GM12878 (cell line): ENCODE measurements around the gene ANKRD33B.

Experiments used
- CTCF ChIP-seq, 3 experiments: IDR thresholded peaks in 2 of 3; conservative IDR thresholded peaks in 1 of 3; 2 replicates each; pipeline ENCODE4 v1.5.1; 2011; ENCODE audit warnings: low read depth in 3 of 3, low read length in 3 of 3, mild to moderate bottlenecking in 3 of 3, control low read depth in 2 of 3, moderate library complexity in 2 of 3, inconsistent platforms in 1 of 3, mixed read lengths in 1 of 3; ENCODE audit not compliant: control insufficient read depth in 2 of 3, insufficient read depth in 1 of 3; ENCODE audit errors: extremely low read depth in 1 of 3
- KDM1A ChIP-seq: fragments of 200-600 bp; sonication (generic); IDR thresholded peaks from 2 replicates; pipeline ENCODE4 v1.6.1; 2016; ENCODE audit warnings: borderline replicate concordance
- POLR2A ChIP-seq: IDR thresholded peaks from 2 replicates; pipeline ENCODE4 v1.6.1; 2011; ENCODE audit warnings: low read depth, mild to moderate bottlenecking, low read length
- RAD51 ChIP-seq: fragments of 450-650 bp; IDR thresholded peaks from 2 replicates; pipeline ENCODE4 v1.6.1; 2016; ENCODE audit warnings: moderate library complexity, mild to moderate bottlenecking, inconsistent platforms
- TF ChIP-seq, protein P1 (sequence below): IDR thresholded peaks from 2 replicates; pipeline ENCODE4 v1.6.1; 2011; ENCODE audit warnings: mild to moderate bottlenecking, low read depth, low read length, moderate library complexity; ENCODE audit not compliant: insufficient replicate concordance

DNA sequence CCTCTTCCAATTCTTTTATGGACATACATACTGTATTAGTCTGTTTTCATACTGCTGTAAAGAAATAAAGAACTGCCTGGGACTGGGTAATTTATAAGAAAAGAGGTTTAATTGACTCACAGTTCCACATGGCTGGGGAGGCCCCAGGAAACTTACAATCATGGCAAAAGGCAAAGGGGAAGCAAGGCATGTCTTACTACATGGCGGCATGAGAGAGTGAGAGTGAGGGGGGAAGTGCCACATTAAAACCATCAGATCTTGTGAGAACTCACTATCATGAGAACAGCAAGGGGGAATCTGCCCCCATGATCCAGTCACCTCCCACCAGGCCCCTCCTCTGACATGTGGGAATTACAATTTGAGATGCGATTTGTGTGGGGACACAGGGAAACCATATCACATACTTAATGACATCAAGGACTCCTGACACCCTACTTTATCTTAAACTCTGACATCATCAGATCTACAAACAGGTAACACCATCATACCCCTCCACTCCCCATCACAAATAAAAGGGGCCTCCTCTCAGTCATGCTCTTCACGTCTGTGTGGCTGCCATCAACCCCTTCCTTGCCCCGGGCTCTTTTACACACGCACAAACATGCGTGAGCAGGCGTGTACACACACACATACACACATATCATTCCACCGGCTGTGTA lies 9.7 kb downstream of the ANKRD33B start:
- no peak for TF ChIP-seq POLR2A
- TF ChIP-seq CTCF (IDR thresholded peaks at IDR 0.05 in 2 of 3, conservative IDR thresholded peaks at IDR 0.05 in 1 of 3; ENCODE audit: control insufficient read depth in 2 of 3, extremely low read depth in 1 of 3, insufficient read depth in 1 of 3, low read depth in 3 of 3, low read length in 3 of 3), result no peak
- no peak for TF ChIP-seq RAD51
- TF ChIP-seq, protein P1, sequence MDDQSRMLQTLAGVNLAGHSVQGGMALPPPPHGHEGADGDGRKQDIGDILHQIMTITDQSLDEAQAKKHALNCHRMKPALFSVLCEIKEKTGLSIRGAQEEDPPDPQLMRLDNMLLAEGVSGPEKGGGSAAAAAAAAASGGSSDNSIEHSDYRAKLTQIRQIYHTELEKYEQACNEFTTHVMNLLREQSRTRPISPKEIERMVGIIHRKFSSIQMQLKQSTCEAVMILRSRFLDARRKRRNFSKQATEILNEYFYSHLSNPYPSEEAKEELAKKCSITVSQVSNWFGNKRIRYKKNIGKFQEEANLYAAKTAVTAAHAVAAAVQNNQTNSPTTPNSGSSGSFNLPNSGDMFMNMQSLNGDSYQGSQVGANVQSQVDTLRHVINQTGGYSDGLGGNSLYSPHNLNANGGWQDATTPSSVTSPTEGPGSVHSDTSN, result no peak
- TF ChIP-seq KDM1A, result no peak
